GM12878 (cell line): Measurements from ENCODE around the gene LTB4R. TPM values are rescaled to one million over a fixed set of nuclear protein-coding genes. Genes with fewer than 3 reads are reported as not detected.

Experiments used
- ATAC-seq: fragments of 200-7000 bp; cut with Tn5 transposase; 3 replicates; pipeline ENCODE4 v1.9.1; 2020; ENCODE audit warnings: mild to moderate bottlenecking, moderate library complexity
- BruUV-seq: library from RNA; stranded (reverse); fragments of 400-500 nt; replicated peaks from 2 replicates; lab custom pipeline; 2021; lab: Mats Ljungman, UMichigan
- CTCF ChIA-PET: fragments of 300-600 bp; sonication (Branson Sonifier 250); formaldehyde crosslinking; extraction: SDS; loops from one replicate; lab custom pipeline; 2021; ENCODE audit warnings: inconsistent platforms; lab: Yijun Ruan, JAX
- POLR2A ChIA-PET: fragments of 350-600 bp; formaldehyde crosslinking; extraction: SDS; loops from one replicate; lab custom pipeline; 2021; ENCODE audit warnings: inconsistent platforms; lab: Charles Lee
- RAD21 ChIA-PET: fragments of 300-600 bp; sonication (Branson Sonifier 250); formaldehyde crosslinking; loops from one replicate; lab custom pipeline; 2023; ENCODE audit warnings: antibody characterized with exemption; ENCODE audit not compliant: unreplicated experiment; lab: Charles Lee
- SMC1A ChIA-PET: fragments of 300-600 bp; sonication (Branson Sonifier 250); formaldehyde crosslinking; loops from one replicate; lab custom pipeline; 2023; ENCODE audit not compliant: unreplicated experiment, uncharacterized antibody; lab: Charles Lee
- DNase-seq: peaks from one replicate; pipeline ENCODE4 v3.0.0-alpha.2; 2011; ENCODE audit warnings: low read depth, low spot score
- FAIRE-seq: peaks from 3 replicates; lab custom pipeline; 2011; peaks lifted over from hg19 to GRCh38; lab: Jason Lieb, UNC
- H2AFZ ChIP-seq: 2 replicates; pipeline ENCODE4 v1.6.0; 2011; ENCODE audit warnings: low read depth, low read length, control low read depth; ENCODE audit not compliant: control insufficient read depth
- H3K27ac ChIP-seq: 2 replicates; pipeline ENCODE4 v1.5.1; 2011; ENCODE audit warnings: control low read depth; ENCODE audit not compliant: control insufficient read depth, insufficient read depth
- H3K27me3 ChIP-seq, 2 experiments: replicated peaks in 1 of 2; 2 replicates each; pipeline versions ENCODE4 v1.6.0 to v1.6.1; 2011; ENCODE audit warnings: low read length in 1 of 2; ENCODE audit not compliant: control insufficient read depth in 2 of 2, insufficient read depth in 2 of 2
- H3K36me3 ChIP-seq, 2 experiments: 2 replicates each; pipeline ENCODE4 v1.5.1; 2011; ENCODE audit warnings: low read length in 1 of 2; ENCODE audit not compliant: control insufficient read depth in 2 of 2, insufficient read depth in 2 of 2
- H3K4me1 ChIP-seq: 2 replicates; pipeline ENCODE4 v1.6.1; 2011; ENCODE audit warnings: mild to moderate bottlenecking, low read length, moderate library complexity, mixed read lengths; ENCODE audit not compliant: control insufficient read depth, insufficient read depth
- H3K4me2 ChIP-seq: 2 replicates; pipeline ENCODE4 v1.6.0; 2011; ENCODE audit warnings: control low read depth; ENCODE audit not compliant: control insufficient read depth, insufficient read depth
- H3K4me3 ChIP-seq: fragments of 200-600 bp; sonication (generic); 2 replicates; pipeline ENCODE4 v1.5.1; 2016
- H3K79me2 ChIP-seq: 2 replicates; pipeline ENCODE4 v1.6.0; 2011; ENCODE audit warnings: low read length; ENCODE audit not compliant: control insufficient read depth, insufficient read depth
- H3K9ac ChIP-seq: 2 replicates; pipeline ENCODE4 v1.8.0; 2011; ENCODE audit warnings: low read length, control low read depth, mixed read lengths; ENCODE audit not compliant: control insufficient read depth, insufficient read depth
- H3K9me3 ChIP-seq: replicated peaks from 3 replicates; pipeline ENCODE4 v1.5.1; 2011; ENCODE audit warnings: mild to moderate bottlenecking, low read length; ENCODE audit not compliant: control insufficient read depth, insufficient read depth
- H4K20me1 ChIP-seq: 2 replicates; pipeline ENCODE4 v1.6.0; 2011; ENCODE audit not compliant: control insufficient read depth, insufficient read depth
- EED ChIP-seq: sonication (generic); IDR thresholded peaks from 2 replicates; pipeline ENCODE4 v1.6.1; 2016; ENCODE audit warnings: antibody characterized with exemption, low read depth
- ETV6 ChIP-seq, 2 experiments: fragments of 450-650 bp in 1 of 2; IDR thresholded peaks in 1 of 2; conservative IDR thresholded peaks in 1 of 2; 2 replicates each; pipeline ENCODE4 v1.6.1; 2014; ENCODE audit warnings: antibody characterized with exemption in 1 of 2, borderline replicate concordance in 1 of 2, low read depth in 1 of 2, mild to moderate bottlenecking in 1 of 2, moderate library complexity in 1 of 2
- MEF2A ChIP-seq: IDR thresholded peaks from 2 replicates; pipeline ENCODE4 v1.6.1; 2011; ENCODE audit warnings: low read depth, mild to moderate bottlenecking, low read length, moderate library complexity; ENCODE audit not compliant: insufficient read depth
- NBN ChIP-seq: fragments of 450-650 bp; IDR thresholded peaks from 2 replicates; pipeline ENCODE4 v1.6.1; 2016
- NFIC ChIP-seq: IDR thresholded peaks from 2 replicates; pipeline ENCODE4 v1.6.1; 2012; ENCODE audit warnings: low read depth, mild to moderate bottlenecking, inconsistent platforms, low read length, moderate library complexity
- NFYA ChIP-seq: IDR thresholded peaks from 2 replicates; pipeline ENCODE4 v1.6.1; 2011; ENCODE audit warnings: low read depth, mild to moderate bottlenecking, low read length, improper control_type of control experiment, borderline replicate concordance
- POLR2AphosphoS2 ChIP-seq: IDR thresholded peaks from 2 replicates; pipeline ENCODE4 v1.6.1; 2011; ENCODE audit warnings: low read depth, mild to moderate bottlenecking, low read length, improper control_type of control experiment, moderate library complexity
- SPI1 ChIP-seq: IDR thresholded peaks from 2 replicates; pipeline ENCODE4 v1.6.1; 2011; ENCODE audit warnings: low read depth, mild to moderate bottlenecking, low read length, moderate library complexity, borderline replicate concordance; ENCODE audit not compliant: insufficient read depth
- TAF1 ChIP-seq: IDR thresholded peaks from 2 replicates; pipeline ENCODE4 v1.6.1; 2011; ENCODE audit warnings: mild to moderate bottlenecking, low read depth, low read length, borderline replicate concordance
- WRNIP1 ChIP-seq: IDR thresholded peaks from 2 replicates; pipeline ENCODE4 v1.6.1; 2011; ENCODE audit warnings: low read depth, low read length, improper control_type of control experiment, borderline replicate concordance
- ZNF24 ChIP-seq: fragments of 450-650 bp; IDR thresholded peaks from 2 replicates; pipeline ENCODE4 v1.6.1; 2017; ENCODE audit warnings: antibody characterized with exemption, mild to moderate bottlenecking
- WGBS: methylation state at CpG from one replicate; pipeline ENCODE4 v1.1.6; 2016; ENCODE audit warnings: low lambda C conversion rate; ENCODE audit not compliant: insufficient replicate concordance, insufficient coverage; ENCODE audit errors: missing lambda C conversion rate; 5-methylcytosine and 5-hydroxymethylcytosine counted together
- in situ Hi-C: fragments of 300-500 bp; cut with MboI; formaldehyde crosslinking; loops from 9 replicates; pipeline ENCODE4 v1.14.3; 2018; ENCODE audit warnings: mixed read lengths
- intact Hi-C: fragments of 100-400 bp; cut with micrococcal nuclease; formaldehyde crosslinking; loops from one replicate; pipeline ENCODE4 v1.14.2; 2022; ENCODE audit not compliant: unreplicated experiment
- polyA plus RNA-seq, 11 experiments: library from polyadenylated mRNA; depleted of rRNA in 4 of 11; unstranded in 6 of 11; stranded (reverse) in 5 of 11; fragments of >200 nt; fragmentation: Nextera tagmentation in 4 of 11; fragmentation: Illumina TruSeq in 1 of 11; extraction: Ambion mirVana in 4 of 11; extraction: Trizol in 1 of 11; gene quantifications; 1 replicate in 1 of 11; 2 replicates in 10 of 11; pipeline versions ENCODE4 v1.2.1 to v1.2.3, GENCODE V29; 2011 to 2016; ENCODE audit warnings: inconsistent platforms in 2 of 11, missing spikeins in 2 of 11, low read depth in 1 of 11
- total RNA-seq, 4 experiments: library from RNA; depleted of rRNA in 3 of 4; stranded (reverse); fragments of >200 nt in 3 of 4; fragmentation: Illumina TruSeq in 1 of 4; extraction: Trizol in 1 of 4; gene quantifications; 2 replicates each; pipeline versions ENCODE4 v1.2.1 to v1.2.3, GENCODE V29; 2013 to 2021
- TF ChIP-seq, protein P1 (sequence below): fragments of 450-650 bp; IDR thresholded peaks from 2 replicates; pipeline ENCODE4 v1.6.1; 2018; ENCODE audit warnings: borderline replicate concordance, mild to moderate bottlenecking; ENCODE audit not compliant: partially characterized antibody

Gene LTB4R
- total and polyA plus RNA-seq, 10 of the 15 experiments (the other 5 are each of a cell fraction or from before 2014, with no cell fraction given) = 1.2 to 14.0 (median 4.0) TPM

- no peaks in the 10 kb centered on the region for H4K20me1 ChIP-seq
- no peak overlapping the region for H3K27ac ChIP-seq
- no peak overlapping the region for H3K9ac ChIP-seq
- no TSS peak for BruUV-seq
- peak; percentile 13; the same call in 1 of the 2 replicates for TF ChIP-seq SPI1
- no peak for TF ChIP-seq MEF2A
- H3K27me3 ChIP-seq = no peaks in the 10 kb centered on the region
- ChIA-PET RAD21 (interaction anchor here (0.7 to 4.8 kb wide), 2 partner anchors 19 to 35 kb away, joined by 3 to 26 read pairs; partner anchors contain the start of gene TINF2), CTCF (interaction anchor here (0.6 to 17.1 kb wide), 6 partner anchors 17 to 144 kb away, joined by 3 to 269 read pairs (median 16); partner anchors contain the start of genes CIDEB, DHRS1, NOP9 and TINF2), SMC1A (interaction anchor here (2.9 to 11.8 kb wide), 4 partner anchors 12 to 36 kb away, joined by 18 to 141 read pairs (median 68); partner anchors contain the start of genes DHRS1, NOP9 and TINF2), POLR2A (interaction anchor here (0.6 to 3.0 kb wide), 5 partner anchors 9 to 1351 kb away, joined by 3 to 11 read pairs (median 4); no protein-coding TSS in a partner anchor)
- DNase-seq (no peak), FAIRE-seq (no peak), ATAC-seq (no peak)
- H3K9me3 ChIP-seq = no peaks in the 10 kb centered on the region; the same call in 2 of the 3 replicates
- no peak overlapping the region for H3K4me3 ChIP-seq
- intact Hi-C loops (no loop called here), in situ Hi-C loops (no loop called here)
- peak overlapping the region; percentile 28; the same call in 1 of the 2 replicates for H2AFZ ChIP-seq
- H3K4me2 ChIP-seq = peak overlapping the region; percentile 30; the same call in 1 of the 2 replicates
- 65% methylated on average over 11 of the region's 11 CpGs for WGBS
- peaks cover 55% of the 10 kb centered on the region for H3K4me1 ChIP-seq
- H3K36me3 ChIP-seq = no peaks in the 10 kb centered on the region
- H3K79me2 ChIP-seq = peaks cover 2% of the 10 kb centered on the region; the same call in 1 of the 2 replicates
Measured at GRCh38 chr14:24277606-24278321, 33.5 kb upstream of the LTB4R start.

DNA sequence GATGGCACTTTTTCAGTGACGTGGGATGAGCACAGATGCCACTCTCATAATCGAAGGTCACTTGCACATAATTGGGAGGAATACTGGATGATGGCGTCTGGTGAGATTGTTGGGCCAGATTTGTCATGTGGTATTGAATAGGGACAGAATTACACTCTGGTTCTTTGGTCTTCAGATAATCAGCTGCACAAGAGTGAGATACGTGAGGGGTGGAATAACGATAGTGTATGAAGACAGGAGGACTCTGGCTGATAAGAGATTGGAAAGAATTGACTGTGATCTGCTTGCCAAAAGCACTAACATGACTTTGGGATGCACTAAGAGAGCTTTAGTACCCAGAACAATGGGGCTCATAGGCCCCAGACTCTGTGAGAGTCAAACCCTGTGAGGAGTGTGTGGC is 32.9 kb upstream of the LTB4R start:
- ATAC-seq = no peak
- in situ Hi-C loops = no loop called here
- Histone ChIP-seq H3K4me3 (no peak overlapping the region), H3K79me2 (peaks cover 2% of the 10 kb centered on the region; the same call in 1 of the 2 replicates), H2AFZ (no peak overlapping the region), H3K9ac (no peak overlapping the region), H3K27ac (peak overlapping the region; percentile 53; the same call in 1 of the 2 replicates), H3K9me3 (no peaks in the 10 kb centered on the region; the same call in 2 of the 3 replicates), H3K27me3 (no peaks in the 10 kb centered on the region), H4K20me1 (no peaks in the 10 kb centered on the region), H3K4me2 (no peak overlapping the region), H3K4me1 (peaks cover 49% of the 10 kb centered on the region), H3K36me3 (no peaks in the 10 kb centered on the region)
- no peak for FAIRE-seq
- ChIA-PET RAD21 (interaction anchor here (0.7 to 4.8 kb wide), 4 partner anchors 12 to 35 kb away, joined by 3 to 34 read pairs (median 20); partner anchors contain the start of gene TINF2), POLR2A (interaction anchor here (1.0 to 3.0 kb wide), 5 partner anchors 19 to 153 kb away, joined by 3 to 15 read pairs (median 4); partner anchors contain the start of gene TINF2), CTCF (interaction anchor here (3.3 to 17.1 kb wide), 4 partner anchors 8 to 33 kb away, joined by 20 to 269 read pairs (median 148); partner anchors contain the start of genes CIDEB, DHRS1, NOP9 and RABGGTA), SMC1A (interaction anchor here (1.0 to 11.8 kb wide), 4 partner anchors 11 to 36 kb away, joined by 3 to 115 read pairs (median 20); partner anchors contain the start of genes DHRS1, NOP9 and TINF2)
- DNase-seq = no peak
- intact Hi-C loops = no loop called here
- no TSS peak for BruUV-seq
- WGBS = 96% methylated on average over 5 of the region's 5 CpGs
- TF ChIP-seq NFYA = no peak
- TF ChIP-seq ETV6 (conservative IDR thresholded peaks at IDR 0.05 in 1 of 2, IDR thresholded peaks at IDR 0.05 in 1 of 2; ENCODE audit: borderline replicate concordance in 1 of 2, low read depth in 1 of 2) = no peak
- TF ChIP-seq NFIC = no peak
- TF ChIP-seq EED = no peak
- no peak for TF ChIP-seq ZNF24
- TF ChIP-seq NBN = no peak
- TF ChIP-seq POLR2AphosphoS2 = no peak
- TF ChIP-seq TAF1 = no peak
- no peak for TF ChIP-seq WRNIP1
- TF ChIP-seq, protein P1, sequence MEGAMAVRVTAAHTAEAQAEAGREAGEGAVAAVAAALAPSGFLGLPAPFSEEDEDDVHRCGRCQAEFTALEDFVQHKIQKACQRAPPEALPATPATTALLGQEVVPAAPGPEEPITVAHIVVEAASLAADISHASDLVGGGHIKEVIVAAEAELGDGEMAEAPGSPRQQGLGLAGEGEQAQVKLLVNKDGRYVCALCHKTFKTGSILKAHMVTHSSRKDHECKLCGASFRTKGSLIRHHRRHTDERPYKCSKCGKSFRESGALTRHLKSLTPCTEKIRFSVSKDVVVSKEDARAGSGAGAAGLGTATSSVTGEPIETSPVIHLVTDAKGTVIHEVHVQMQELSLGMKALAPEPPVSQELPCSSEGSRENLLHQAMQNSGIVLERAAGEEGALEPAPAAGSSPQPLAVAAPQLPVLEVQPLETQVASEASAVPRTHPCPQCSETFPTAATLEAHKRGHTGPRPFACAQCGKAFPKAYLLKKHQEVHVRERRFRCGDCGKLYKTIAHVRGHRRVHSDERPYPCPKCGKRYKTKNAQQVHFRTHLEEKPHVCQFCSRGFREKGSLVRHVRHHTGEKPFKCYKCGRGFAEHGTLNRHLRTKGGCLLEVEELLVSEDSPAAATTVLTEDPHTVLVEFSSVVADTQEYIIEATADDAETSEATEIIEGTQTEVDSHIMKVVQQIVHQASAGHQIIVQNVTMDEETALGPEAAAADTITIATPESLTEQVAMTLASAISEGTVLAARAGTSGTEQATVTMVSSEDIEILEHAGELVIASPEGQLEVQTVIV = no peak
